ENCODE measurements around the gene LRRIQ1.

Gene LRRIQ1

DNA sequence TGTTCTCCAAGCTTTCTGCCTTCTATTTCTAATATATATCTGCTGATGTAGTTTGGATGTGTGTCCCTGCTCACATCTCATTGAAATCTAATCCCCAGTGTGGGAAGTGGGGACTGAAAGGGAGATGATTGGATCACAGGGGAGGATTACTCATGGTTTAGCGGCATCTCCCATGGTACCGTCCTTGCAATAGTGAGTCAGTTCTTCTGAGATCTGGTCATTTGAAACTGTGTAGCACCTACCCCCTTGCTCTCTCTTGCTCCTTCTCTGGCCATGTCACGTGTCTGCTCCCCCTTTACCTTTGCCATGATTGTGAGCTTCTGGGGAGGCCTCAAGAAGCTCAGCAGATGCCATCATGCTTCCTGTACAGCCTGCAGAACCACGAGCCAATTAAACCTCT, 217.7 kb downstream of the LRRIQ1 start:
- Histone ChIP-seq H3K4me2 (no peak overlapping the region), H3K36me3 (no peaks in the 10 kb centered on the region), H3K4me1 (no peaks in the 10 kb centered on the region), H4K20me1 (no peaks in the 10 kb centered on the region), H3K4me3 (no peak overlapping the region), H3K27ac (no peak overlapping the region), H3K9ac (no peak overlapping the region), H3K27me3 (no peaks in the 10 kb centered on the region), H3K9me3 (no peaks in the 10 kb centered on the region)
- no peak for TF ChIP-seq Cebpa-rat (IDR thresholded peaks at IDR 0.05)

DNA sequence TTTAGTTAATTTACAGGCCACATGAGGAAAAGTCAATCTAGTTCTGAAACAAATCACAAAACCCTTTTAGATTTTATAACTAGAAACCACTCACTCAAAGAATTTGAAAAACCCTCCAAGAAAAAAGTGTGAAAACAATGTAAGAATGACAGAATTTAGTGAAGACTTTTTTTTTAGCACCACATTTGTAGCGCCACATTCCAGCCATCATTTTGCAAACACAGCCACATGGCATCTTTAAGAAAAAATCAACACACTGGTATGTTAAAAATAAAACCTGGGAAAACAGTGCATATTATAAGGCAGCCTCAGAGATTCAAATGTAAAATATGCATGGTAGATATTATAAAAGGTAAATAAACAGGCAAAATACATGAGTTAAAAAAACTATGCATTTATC, 221.5 kb downstream of the LRRIQ1 start:
- Histone ChIP-seq H3K27ac (no peak overlapping the region), H3K27me3 (no peaks in the 10 kb centered on the region), H3K9me3 (no peaks in the 10 kb centered on the region), H3K36me3 (no peaks in the 10 kb centered on the region), H3K9ac (no peak overlapping the region), H3K4me1 (no peaks in the 10 kb centered on the region), H3K4me2 (no peak overlapping the region), H4K20me1 (no peaks in the 10 kb centered on the region), H3K4me3 (no peak overlapping the region)
- TF ChIP-seq Cebpa-rat (IDR thresholded peaks at IDR 0.05), result no peak

DNA sequence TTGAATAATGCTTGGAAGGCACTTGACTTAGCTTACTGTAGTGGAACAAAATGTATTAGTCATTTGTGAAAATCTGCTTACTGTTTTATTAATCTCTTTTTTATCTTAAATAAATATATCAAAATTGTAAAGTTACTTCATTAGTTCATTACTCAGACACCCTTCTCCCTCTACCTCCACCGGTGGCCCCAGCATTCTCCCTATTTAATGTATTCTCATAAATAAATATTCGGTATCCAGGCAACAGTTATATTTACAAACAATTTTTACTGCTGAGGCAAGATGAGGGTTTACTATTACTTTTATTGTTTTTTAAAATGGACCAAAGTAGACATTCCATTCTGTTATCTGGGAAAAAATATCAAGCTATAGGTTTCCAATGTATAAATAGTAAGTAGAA, 224.3 kb downstream of the LRRIQ1 start:
- H3K4me1 ChIP-seq, result no peaks in the 10 kb centered on the region
- no peak for TF ChIP-seq Cebpa-rat (IDR thresholded peaks at IDR 0.05)

DNA sequence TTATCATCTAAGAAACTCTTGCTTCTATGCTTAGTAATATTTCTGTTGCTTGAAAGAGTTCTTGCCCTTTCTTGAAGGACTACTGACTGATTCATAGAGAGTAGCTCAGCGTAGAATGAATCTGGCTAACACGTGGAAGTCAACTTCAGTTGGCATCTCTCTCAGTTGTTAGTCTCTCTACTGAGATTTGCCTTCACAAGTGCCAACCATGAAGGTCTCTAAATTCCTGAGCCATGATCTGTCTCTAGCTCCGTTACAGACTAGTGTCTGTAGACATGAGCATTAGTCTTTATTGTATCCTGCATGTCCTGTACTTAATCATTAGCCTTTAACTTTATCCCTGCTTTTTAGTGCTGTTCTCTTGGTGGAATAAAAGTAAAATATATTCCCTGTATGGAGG, 224.7 kb downstream of the LRRIQ1 start:
- H3K27ac ChIP-seq, result no peak overlapping the region
- no peak overlapping the region for H3K9ac ChIP-seq
- no peak overlapping the region for H3K4me3 ChIP-seq
- H3K27me3 ChIP-seq, result no peaks in the 10 kb centered on the region
- H3K4me2 ChIP-seq, result no peak overlapping the region
- H3K36me3 ChIP-seq, result no peaks in the 10 kb centered on the region
- no peaks in the 10 kb centered on the region for H4K20me1 ChIP-seq
- TF ChIP-seq Cebpa-rat (IDR thresholded peaks at IDR 0.05), result no peak
- no peaks in the 10 kb centered on the region for H3K9me3 ChIP-seq
- H3K4me1 ChIP-seq, result no peaks in the 10 kb centered on the region

More for the DNA sequence above, 224.3 kb downstream of the LRRIQ1 start:
- Histone ChIP-seq H3K36me3 (no peaks in the 10 kb centered on the region), H3K27ac (no peak overlapping the region), H3K4me3 (no peak overlapping the region), H3K27me3 (no peaks in the 10 kb centered on the region), H3K9ac (no peak overlapping the region), H3K9me3 (no peaks in the 10 kb centered on the region), H4K20me1 (no peaks in the 10 kb centered on the region), H3K4me2 (no peak overlapping the region)

DNA sequence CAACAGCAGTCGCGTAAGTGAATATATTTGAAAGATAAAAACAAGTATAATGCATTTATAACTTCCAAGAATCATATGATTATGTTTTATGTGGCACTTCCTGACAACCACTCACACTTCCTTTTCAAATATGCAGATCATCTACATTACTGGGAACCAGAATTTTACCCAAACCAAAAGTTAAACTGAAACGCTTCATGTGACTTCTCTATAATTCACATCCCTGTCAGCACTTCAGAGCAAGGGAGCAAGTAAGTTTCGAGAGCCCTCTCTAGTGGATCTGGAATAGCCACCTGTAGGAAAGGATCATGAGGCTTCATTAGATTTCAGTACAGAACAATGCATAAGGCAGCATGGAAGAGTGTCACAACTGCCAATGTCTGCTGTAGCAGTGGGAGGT, 230.2 kb downstream of the LRRIQ1 start:
- no peak for TF ChIP-seq Cebpa-rat (IDR thresholded peaks at IDR 0.05)
- Histone ChIP-seq H3K4me2 (no peak overlapping the region), H3K27ac (no peak overlapping the region), H3K4me1 (no peaks in the 10 kb centered on the region), H3K36me3 (no peaks in the 10 kb centered on the region), H3K4me3 (no peak overlapping the region), H4K20me1 (no peaks in the 10 kb centered on the region), H3K27me3 (no peaks in the 10 kb centered on the region), H3K9me3 (no peaks in the 10 kb centered on the region), H3K9ac (no peak overlapping the region)

DNA sequence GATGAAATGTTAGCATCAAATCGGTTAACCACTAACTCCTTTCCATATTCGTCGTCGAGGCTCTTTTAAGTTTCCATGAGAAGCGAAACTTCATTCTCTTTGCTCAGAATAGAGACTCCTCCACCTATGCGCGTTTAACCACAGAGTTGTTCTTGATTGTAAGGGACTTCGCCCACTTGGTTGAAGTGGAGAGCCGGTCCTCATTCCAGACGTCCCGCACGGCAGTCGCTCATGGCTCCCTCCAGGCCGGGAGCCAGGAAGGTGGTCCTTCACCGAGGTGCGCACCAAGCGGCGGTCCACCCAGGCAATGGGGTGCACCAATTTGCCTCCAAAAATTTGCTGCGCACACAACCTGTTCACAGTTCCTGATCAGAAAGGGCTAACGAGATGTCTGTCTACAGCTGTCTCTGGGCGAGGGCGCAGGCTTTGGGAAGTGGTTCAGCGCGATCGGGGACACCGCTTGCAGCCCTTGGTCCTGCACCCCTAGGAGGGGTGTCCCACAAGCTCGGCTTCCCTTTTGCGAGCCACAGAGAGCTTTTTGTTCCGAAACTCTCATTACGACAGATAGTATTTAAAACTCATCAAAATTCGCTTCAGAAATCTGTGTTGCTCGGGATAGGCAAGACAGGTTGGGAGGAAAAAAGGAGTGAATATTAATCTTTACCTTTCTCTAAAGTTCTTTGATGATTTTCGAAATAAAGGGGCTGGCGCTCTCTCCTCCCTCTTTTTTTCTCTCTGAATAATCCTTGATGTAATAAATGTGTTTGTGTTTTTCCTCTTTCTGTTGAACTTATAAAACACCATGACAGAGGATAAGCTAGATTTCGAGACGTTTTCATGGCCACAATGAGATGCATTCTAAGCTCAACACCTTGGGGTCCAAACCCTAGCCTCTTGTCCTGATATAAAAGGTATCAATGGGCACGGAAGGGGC, 237.5 kb downstream of the LRRIQ1 start:
- TF ChIP-seq Cebpa-rat (IDR thresholded peaks at IDR 0.05), result no peak
- H3K27ac ChIP-seq, result no peak overlapping the region
- H3K9ac ChIP-seq, result no peak overlapping the region
- no peaks in the 10 kb centered on the region for H4K20me1 ChIP-seq
- peaks cover 17% of the 10 kb centered on the region for H3K9me3 ChIP-seq
- no peaks in the 10 kb centered on the region for H3K27me3 ChIP-seq
- H3K36me3 ChIP-seq, result no peaks in the 10 kb centered on the region
- H3K4me3 ChIP-seq, result no peak overlapping the region
- no peak overlapping the region for H3K4me2 ChIP-seq
- no peaks in the 10 kb centered on the region for H3K4me1 ChIP-seq

DNA sequence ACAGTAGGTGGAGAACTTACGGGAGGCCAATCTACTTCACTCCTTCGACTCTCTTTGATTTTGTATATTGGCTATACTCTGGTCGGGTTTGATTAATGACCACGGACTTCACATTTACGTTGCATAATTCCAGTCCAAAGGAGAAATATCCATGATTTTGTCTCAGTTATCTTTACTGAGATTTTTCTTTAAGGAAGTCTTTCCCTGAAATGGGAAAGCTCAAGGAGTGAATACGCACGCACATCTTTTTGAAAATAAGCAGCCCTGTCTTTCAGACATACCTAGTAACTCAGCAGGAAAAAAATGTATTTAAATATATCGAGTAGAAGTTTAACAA, 238.1 kb downstream of the LRRIQ1 start:
- no peak overlapping the region for H3K9ac ChIP-seq
- H3K4me2 ChIP-seq, result no peak overlapping the region
- no peaks in the 10 kb centered on the region for H3K36me3 ChIP-seq
- H3K27ac ChIP-seq, result no peak overlapping the region
- peaks cover 23% of the 10 kb centered on the region for H3K9me3 ChIP-seq
- H3K4me3 ChIP-seq, result no peak overlapping the region
- H3K4me1 ChIP-seq, result no peaks in the 10 kb centered on the region
- H4K20me1 ChIP-seq, result no peaks in the 10 kb centered on the region
- no peak for TF ChIP-seq Cebpa-rat (IDR thresholded peaks at IDR 0.05)
- no peaks in the 10 kb centered on the region for H3K27me3 ChIP-seq

DNA sequence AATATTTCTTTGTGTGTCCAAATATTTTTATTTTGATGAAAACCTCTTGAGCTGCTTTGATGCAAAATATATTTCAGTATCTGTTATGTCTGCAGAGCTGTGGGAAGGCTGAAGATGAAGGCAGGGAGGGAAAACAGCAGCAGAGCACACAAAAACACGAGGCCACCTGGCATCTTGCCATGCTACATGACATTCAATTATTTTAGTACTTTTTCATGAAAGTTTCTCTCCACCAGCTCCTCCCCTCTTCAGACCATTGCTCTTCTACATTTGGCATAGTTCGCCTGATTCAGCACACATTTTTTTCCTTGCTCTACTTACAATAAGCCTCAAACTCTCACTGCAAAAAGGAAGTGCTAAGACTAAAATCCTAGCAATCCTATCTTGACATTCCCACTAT, 239.2 kb downstream of the LRRIQ1 start:
- no peak overlapping the region for H3K27ac ChIP-seq

DNA sequence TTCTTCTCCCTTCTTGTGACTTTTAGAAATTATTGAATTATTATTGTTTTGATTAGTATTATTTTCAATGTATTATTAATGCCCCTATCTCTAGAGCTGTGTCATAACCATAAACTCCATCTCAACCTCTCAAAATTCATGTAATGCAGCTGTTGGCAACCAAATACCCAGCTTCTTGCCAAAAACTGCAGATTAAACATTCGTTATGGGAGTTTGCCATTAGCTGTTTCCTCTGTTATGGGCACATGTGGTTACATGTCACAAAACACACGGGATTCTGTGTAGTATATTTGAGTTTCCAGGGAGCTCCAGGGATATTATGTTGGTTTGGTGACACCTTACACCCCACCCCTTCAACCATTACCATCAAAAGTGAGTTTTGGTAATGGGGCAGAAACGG, 241.0 kb downstream of the LRRIQ1 start:
- TF ChIP-seq Cebpa-rat (IDR thresholded peaks at IDR 0.05), result no peak
- H3K4me1 ChIP-seq, result no peaks in the 10 kb centered on the region
- no peak overlapping the region for H3K4me3 ChIP-seq
- H3K27me3 ChIP-seq, result no peaks in the 10 kb centered on the region
- no peaks in the 10 kb centered on the region for H3K36me3 ChIP-seq
- H3K9ac ChIP-seq, result no peak overlapping the region
- no peaks in the 10 kb centered on the region for H4K20me1 ChIP-seq
- H3K4me2 ChIP-seq, result no peak overlapping the region
- peaks cover 36% of the 10 kb centered on the region for H3K9me3 ChIP-seq
- H3K27ac ChIP-seq, result no peak overlapping the region

More for the DNA sequence above, 239.2 kb downstream of the LRRIQ1 start:
- H3K9ac ChIP-seq, result no peak overlapping the region
- no peak overlapping the region for H3K4me2 ChIP-seq
- no peaks in the 10 kb centered on the region for H4K20me1 ChIP-seq
- peaks cover 32% of the 10 kb centered on the region for H3K9me3 ChIP-seq
- TF ChIP-seq Cebpa-rat (IDR thresholded peaks at IDR 0.05), result no peak
- no peak overlapping the region for H3K4me3 ChIP-seq
- no peaks in the 10 kb centered on the region for H3K4me1 ChIP-seq
- no peaks in the 10 kb centered on the region for H3K27me3 ChIP-seq
- H3K36me3 ChIP-seq, result no peaks in the 10 kb centered on the region

DNA sequence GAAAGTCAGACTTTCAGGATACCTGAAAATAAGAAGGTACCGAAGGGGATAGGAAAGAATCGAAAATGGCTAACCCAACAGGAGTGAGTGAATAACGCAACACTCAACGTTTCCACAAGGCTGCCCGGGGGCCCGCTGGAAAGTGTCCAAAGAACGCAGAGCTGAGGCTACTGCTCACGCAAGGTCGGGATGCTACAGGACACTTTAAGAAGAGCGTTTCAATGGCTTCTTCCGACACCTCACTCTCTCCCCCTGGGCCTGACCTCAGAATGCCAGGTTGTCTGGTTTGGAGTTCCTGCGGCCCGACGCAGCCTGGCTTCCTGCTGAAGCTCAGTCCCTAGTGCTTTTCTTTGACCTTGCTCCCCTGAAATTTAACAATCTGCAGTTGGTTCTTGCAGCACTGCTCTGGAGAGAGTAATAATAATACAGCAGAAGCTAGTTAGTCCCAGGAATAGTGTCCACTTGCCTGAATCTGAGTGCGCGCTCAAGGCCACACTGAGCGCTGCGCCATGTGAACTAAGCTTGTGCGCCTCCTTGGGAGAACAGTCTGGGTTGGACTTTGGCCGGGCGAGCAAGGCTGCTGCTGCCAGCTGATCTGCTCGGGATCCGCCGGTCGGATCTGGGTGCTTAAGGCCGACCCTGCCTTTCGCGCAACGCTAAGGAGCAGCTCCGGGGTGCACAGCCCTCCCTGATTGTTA, 241.9 kb downstream of the LRRIQ1 start:
- Histone ChIP-seq H3K27me3 (no peaks in the 10 kb centered on the region), H3K4me2 (no peak overlapping the region), H3K4me3 (no peak overlapping the region), H3K4me1 (no peaks in the 10 kb centered on the region), H3K9ac (no peak overlapping the region), H3K9me3 (peaks cover 36% of the 10 kb centered on the region), H3K27ac (no peak overlapping the region), H4K20me1 (no peaks in the 10 kb centered on the region), H3K36me3 (no peaks in the 10 kb centered on the region)
- TF ChIP-seq Cebpa-rat (IDR thresholded peaks at IDR 0.05), result no peak
